Measurements from ENCODE around the gene ALOX15. TPM values are rescaled to one million over a fixed set of nuclear protein-coding genes. Genes with fewer than 3 reads are reported as not detected.

Gene ALOX15
- not detected in 2 replicates for total RNA-seq

GRCh38 chr17:4641297-4642195 lies at the start of gene ALOX15:
TSS of gene ALOX15 (minus strand) at chr17:4641678. CDS start at chr17:4641651, 27 bp downstream.

GRCh38 chr17:4584101-4584916 lies 57.2 kb downstream of the ALOX15 start, which contains the start of gene SMTNL2:
TSS of gene SMTNL2 (plus strand) at chr17:4584529. CDS start at chr17:4584606, 77 bp downstream.

Small RNA genes within 50 kb of the gene (small RNA-seq; reads per million reads assigned to genes)
- not detected for gene RNU6-955P

Other genes starting within 250 kb of the ALOX15 start
- gene SPNS3, start 207.7 kb downstream of the ALOX15 start, total RNA-seq: not detected in 2 replicates
- 0.16 TPM in 1 of 2 replicates, not detected in the other for gene SPNS2, start 142.8 kb downstream of the ALOX15 start, total RNA-seq
- 51.1 and 62.3 TPM in 2 replicates for gene MYBBP1A, start 86.3 kb downstream of the ALOX15 start, total RNA-seq
- gene GGT6, start 81.1 kb downstream of the ALOX15 start, total RNA-seq: not detected in 2 replicates
- gene SMTNL2, start 57.1 kb downstream of the ALOX15 start, total RNA-seq: not detected in 2 replicates
- gene PELP1, start 62.5 kb upstream of the ALOX15 start, total RNA-seq: 25.0 and 31.2 TPM in 2 replicates
- gene ARRB2, start 69.0 kb upstream of the ALOX15 start, total RNA-seq: 7.0 and 9.2 TPM in 2 replicates
- 10.5 and 12.4 TPM in 2 replicates for gene MED11, start 89.8 kb upstream of the ALOX15 start, total RNA-seq
- gene ZMYND15, start 98.2 kb upstream of the ALOX15 start, total RNA-seq: not detected in 2 replicates
- 0.97 and 1.1 TPM in 2 replicates for gene CXCL16, start 98.2 kb upstream of the ALOX15 start, total RNA-seq
- not detected in 2 replicates for gene TM4SF5, start 130.2 kb upstream of the ALOX15 start, total RNA-seq
- 0.16 TPM in 1 of 2 replicates, not detected in the other for gene VMO1, start 144.7 kb upstream of the ALOX15 start, total RNA-seq
- gene GLTPD2, start 147.3 kb upstream of the ALOX15 start, total RNA-seq: not detected in 2 replicates
- gene PSMB6, start 154.5 kb upstream of the ALOX15 start, total RNA-seq: 82.6 and 119 TPM in 2 replicates
- 24.3 and 30.6 TPM in 2 replicates for gene PLD2, start 165.5 kb upstream of the ALOX15 start, total RNA-seq
- 44.8 and 45.9 TPM in 2 replicates for gene MINK1, start 191.7 kb upstream of the ALOX15 start, total RNA-seq